HG03060 (cell line): ENCODE measurements around the gene GPC6.

ENCODE experiments used
- ATAC-seq: cut with Tn5 transposase; IDR thresholded peaks from one replicate; pipeline ENCODE4 v1.9.1; 2021; ENCODE audit warnings: low read depth, moderate number of reproducible peaks; ENCODE audit not compliant: unreplicated experiment

GPC6 gene

GRCh38 chr13:93228643-93228937, 2.0 kb downstream of the GPC6 start:
- no peak for ATAC-seq

DNA sequence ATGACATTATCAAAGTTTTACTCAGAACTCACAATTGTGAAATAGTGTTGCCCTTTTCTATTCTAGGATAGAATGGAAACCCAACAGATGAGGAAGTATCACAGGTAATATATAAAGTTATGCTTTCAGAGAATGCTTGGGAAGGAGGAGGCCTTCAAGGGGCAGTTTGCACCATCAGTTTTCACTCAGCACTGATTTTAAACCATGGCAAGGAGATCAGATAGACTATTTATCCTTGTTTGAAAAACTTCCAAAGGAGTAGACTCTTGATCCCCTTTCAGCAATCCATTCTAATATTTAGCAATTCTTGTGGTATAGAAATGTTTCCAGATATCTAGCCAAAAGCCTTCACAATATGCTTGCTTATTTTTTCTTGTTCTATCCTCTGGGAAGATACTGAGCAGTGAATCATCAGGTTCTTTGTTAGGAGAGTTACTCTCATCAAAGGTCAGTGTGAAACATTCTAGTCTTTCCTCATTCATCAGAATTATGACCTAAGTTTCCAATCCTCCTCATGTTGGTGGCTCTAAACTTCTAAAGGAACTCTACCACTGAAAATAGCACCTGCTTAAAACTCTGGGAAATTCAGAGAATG, 3.8 kb downstream of the GPC6 start:
- ATAC-seq: no peak

DNA sequence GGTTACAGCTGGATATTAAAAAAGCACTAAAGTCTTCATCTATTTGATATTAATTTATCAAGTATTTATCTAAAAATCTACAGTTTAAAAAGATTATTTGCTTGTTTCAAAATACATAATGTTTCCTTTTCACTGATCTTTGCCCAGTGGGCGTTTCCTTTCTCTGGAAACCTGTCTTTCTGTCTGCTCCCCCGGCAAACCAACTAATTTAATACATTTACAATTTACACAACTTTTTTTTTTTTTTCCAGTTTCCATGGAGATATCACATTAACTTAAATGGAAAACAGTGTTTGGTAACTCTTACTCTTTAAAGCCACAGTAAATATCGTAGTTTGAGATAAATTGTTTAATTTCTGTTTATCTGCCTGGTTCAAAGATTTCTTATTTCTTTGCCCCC, 5.3 kb downstream of the GPC6 start:
- ATAC-seq: no peak

GRCh38 chr13:93233997-93234416, 7.4 kb downstream of the GPC6 start:
- no peak for ATAC-seq

- no peak for ATAC-seq
Measured at GRCh38 chr13:93234459-93234858, 7.9 kb downstream of the GPC6 start.

GRCh38 chr13:93235258-93236015, 8.8 kb downstream of the GPC6 start:
- no peak for ATAC-seq

GRCh38 chr13:93238711-93239110, 12.1 kb downstream of the GPC6 start:
- no peak for ATAC-seq

DNA sequence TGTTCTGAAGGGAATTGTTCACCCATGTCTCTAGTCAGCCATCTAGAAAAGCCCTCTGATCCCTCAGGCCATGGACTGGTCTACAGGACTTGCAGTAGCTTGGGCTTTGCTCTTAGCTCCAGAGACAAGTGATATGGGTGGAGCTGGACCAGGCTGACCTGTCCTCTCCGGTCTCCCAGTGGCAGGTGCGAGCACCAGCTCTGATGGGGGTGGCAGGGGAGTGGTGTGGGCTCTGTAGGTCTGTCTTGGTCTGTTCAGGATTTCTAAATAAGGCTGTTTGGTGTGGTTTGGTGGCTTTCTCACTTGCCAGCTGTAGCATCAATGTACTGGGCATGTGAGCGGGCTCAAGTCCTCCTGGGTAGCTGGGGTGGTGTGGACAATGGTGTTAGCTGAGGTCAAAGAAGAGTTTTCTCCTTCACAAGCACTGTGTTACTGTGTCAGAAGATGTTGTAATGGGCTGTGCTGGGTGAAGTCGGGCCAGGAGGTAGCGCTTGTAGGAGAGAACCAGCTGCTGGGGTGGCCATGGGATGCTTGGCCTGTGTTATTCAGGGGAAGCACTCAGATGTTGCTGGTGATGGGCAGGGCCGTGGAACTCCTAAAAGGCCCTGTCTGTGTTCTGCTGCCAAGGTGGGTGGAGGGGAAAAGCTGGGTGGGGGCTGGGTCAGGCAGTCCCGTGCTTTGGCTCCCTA, 16.9 kb downstream of the GPC6 start:
- ATAC-seq: no peak

DNA sequence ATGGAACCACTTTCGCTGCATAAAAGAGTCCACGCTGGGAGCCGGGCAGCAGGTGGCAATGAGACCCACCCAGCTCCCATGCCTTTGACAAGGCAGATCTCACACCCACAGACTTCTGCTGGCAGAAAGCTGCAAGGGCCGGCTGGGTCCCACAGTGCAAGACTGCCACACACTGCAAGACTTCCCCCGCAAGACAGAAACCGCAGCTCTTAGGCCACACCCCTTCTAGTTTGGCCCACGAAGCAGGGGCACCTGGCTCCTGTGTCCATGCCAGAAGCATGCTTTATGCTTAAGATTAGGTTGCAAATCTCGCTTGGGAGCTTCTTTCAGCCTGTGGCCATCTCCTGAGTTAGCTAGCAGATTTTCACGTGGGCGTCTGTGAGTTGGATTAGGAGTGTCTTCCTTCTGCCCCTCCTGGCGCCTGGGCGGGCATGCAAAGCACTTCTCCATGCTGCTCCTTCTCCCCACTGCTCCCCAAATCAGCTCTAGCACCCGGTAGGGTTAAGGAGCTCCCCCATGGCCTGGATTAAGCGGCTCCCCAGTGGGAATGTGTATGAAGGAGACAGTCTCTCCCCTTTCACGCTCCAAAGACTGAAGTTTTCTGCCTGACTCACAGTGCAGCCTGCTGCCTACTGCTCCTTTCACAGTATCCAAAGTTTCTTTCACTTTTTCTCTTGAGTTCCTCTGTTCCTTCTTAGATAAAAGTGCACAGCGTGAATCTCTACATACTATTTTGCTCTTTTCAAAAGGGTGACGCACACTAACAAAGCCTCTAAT, 17.7 kb downstream of the GPC6 start:
- ATAC-seq: no peak

- ATAC-seq: no peak
Measured at GRCh38 chr13:93244918-93245280, 18.3 kb downstream of the GPC6 start.

- no peak for ATAC-seq
Measured at GRCh38 chr13:93246069-93246468, 19.5 kb downstream of the GPC6 start.

- no peak for ATAC-seq
Measured at GRCh38 chr13:93248627-93249047, 22.0 kb downstream of the GPC6 start.

DNA sequence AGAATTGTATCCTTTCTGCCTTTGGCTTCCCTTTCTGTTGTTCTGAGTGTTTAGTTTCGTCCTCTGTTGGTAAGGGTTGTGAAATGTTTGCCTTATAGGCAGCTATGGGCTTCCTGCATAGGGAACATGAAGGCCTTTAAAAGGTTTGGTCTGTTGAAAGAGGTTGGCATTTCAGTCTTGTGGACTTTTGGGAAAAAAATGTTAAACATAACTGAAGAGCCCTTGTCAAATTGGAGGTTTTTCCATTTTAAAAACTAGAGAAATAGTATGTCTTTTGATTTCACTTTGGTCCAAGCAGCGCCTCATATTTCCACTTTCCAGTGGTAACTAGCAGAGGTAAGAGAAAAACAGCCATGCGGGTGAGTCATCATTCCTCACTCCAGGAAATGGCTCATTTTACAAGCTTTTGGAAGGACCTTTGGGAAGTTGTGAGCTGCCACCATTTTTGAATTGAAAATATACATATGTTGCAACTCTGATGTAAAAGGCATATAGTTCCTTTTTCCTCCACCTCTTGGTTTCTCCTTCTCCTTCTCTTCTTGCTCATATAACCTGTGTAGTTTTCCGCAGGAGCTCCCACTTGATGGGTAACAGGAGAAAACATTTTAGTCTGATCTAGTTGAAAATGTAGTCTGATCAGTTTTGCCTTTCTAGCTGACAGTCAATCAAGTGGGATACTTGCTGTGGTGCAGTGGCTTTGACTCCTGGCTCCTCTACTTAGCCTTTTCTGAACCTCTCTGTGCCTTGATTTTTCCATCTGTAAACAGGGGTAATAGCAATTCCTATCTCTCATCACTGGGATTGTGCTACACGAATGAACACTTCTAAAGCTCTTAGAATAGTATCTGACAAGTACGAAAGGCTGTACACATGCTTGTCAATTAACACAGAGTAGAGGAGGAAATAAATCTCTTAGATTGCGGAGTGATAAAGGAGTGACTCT, 23.0 kb downstream of the GPC6 start:
- no peak for ATAC-seq

GRCh38 chr13:93254775-93255174, 28.2 kb downstream of the GPC6 start:
- no peak for ATAC-seq

- no peak for ATAC-seq
Measured at GRCh38 chr13:93256998-93257397, 30.4 kb downstream of the GPC6 start.

- ATAC-seq: no peak
Measured at GRCh38 chr13:93259527-93260080, 33.0 kb downstream of the GPC6 start.

DNA sequence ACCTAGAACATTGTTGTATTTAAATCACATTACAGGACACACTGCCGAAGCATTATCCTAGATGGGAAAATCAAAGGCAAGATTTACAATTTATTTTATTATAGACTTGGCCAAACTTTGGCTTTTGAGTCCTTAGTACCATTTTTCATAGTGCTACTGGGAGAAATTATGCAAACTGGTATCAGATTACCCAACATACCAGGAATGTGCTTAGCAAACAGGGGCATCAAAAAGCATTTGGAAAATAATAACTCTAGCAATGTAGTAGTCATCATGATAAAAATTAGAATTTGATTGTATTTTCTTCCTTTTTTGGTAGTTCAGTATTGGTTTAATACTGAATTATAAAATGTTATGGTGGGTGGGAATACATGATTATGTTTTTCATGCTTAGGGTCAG, 34.0 kb downstream of the GPC6 start:
- no peak for ATAC-seq

- no peak for ATAC-seq
Measured at GRCh38 chr13:93262729-93263345, 36.2 kb downstream of the GPC6 start.

DNA sequence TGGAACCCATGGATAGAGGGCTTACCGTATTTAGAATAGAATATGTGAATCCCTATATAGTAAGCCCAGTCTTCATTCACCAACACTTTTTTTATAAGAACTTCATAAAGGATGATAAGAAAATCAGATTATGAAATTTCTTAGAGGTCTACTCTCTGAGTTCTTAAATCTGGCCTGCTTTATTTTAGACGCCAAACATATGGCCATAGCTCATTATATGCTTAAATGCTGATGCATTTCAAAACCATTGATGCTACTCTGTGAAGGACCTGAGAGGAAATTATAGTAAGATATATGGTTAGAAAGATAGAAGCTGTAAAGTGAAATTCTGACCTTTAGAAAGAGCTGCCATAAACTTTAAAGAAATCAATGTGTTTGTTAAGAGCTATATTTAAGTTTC, 38.3 kb downstream of the GPC6 start:
- ATAC-seq: no peak
